ENCODE results near the gene ENDOD1. TPM values are rescaled to one million over a fixed set of nuclear protein-coding genes. Genes with fewer than 3 reads are reported as not detected.

Gene ENDOD1
- total RNA-seq, 2 experiments from 2014 or later: 3.8 to 4.4 TPM

- no peak overlapping the region for H3K4me3 ChIP-seq (ENCODE audit: low read length)
- Mint-ChIP-seq H3K9me3 (no peaks in the 10 kb centered on the region), H3K4me3 (no peak overlapping the region), H3K27ac (no peak overlapping the region), H3K36me3 (ENCODE audit: low read depth) (no peaks in the 10 kb centered on the region), H3K4me1 (ENCODE audit: low read depth) (no peaks in the 10 kb centered on the region), H3K27me3 (peaks cover 59% of the 10 kb centered on the region)
- ATAC-seq (ENCODE audit: poor library complexity): no peak
- CTCF ChIA-PET: no interaction called here
- no peaks in the 10 kb centered on the region for H3K4me1 ChIP-seq (ENCODE audit: insufficient read depth, low read length)
- H3K9me3 ChIP-seq (ENCODE audit: control insufficient read depth in 1 of 2, insufficient read depth in 1 of 2, low read length in 2 of 2): peaks cover 0 to 8% of the 10 kb centered on the region in 2 experiments
- H3K36me3 ChIP-seq (ENCODE audit: insufficient read depth, low read length): no peaks in the 10 kb centered on the region
- H3K27me3 ChIP-seq (ENCODE audit: control insufficient read depth in 1 of 2, insufficient read depth in 2 of 2, low read length in 2 of 2): peaks cover 14 to 18% of the 10 kb centered on the region in 2 experiments
- DNase-seq: no peak
- no peak overlapping the region for H3K27ac ChIP-seq (ENCODE audit: low read depth in 1 of 2, low read length in 2 of 2)
- TF ChIP-seq CTCF (IDR thresholded peaks at IDR 0.05): no peak
- POLR2A ChIA-PET: no interaction called here
- intact Hi-C loops (cut with DNase I, micrococcal nuclease): loop anchor here in 1 of 2 experiments (10.0 kb wide), 1 partner anchor 50 kb away; no protein-coding TSS in a partner anchor
Observed at GRCh38 chr11:95054356-95054755, 35.3 kb upstream of the ENDOD1 start.

- no peak overlapping the region for H3K27ac ChIP-seq (ENCODE audit: low read depth in 1 of 2, low read length in 2 of 2)
- CTCF ChIA-PET: interaction anchor here (1.9 kb wide), 1 partner anchor 12 kb away, joined by 8 read pairs; the partner anchor contains the start of gene SRSF8
- no peak overlapping the region for H3K4me3 ChIP-seq (ENCODE audit: low read length)
- intact Hi-C loops (cut with DNase I, micrococcal nuclease): loop anchor here in 1 of 2 experiments (10.0 kb wide), 1 partner anchor 49 kb away; no protein-coding TSS in a partner anchor
- H3K36me3 ChIP-seq (ENCODE audit: insufficient read depth, low read length): no peaks in the 10 kb centered on the region
- H3K27me3 ChIP-seq (ENCODE audit: control insufficient read depth in 1 of 2, insufficient read depth in 2 of 2, low read length in 2 of 2): peaks cover 14 to 16% of the 10 kb centered on the region in 2 experiments
- H3K4me1 ChIP-seq (ENCODE audit: insufficient read depth, low read length): no peaks in the 10 kb centered on the region
- DNase-seq (no peak), ATAC-seq (ENCODE audit: poor library complexity) (no peak)
- H3K9me3 Mint-ChIP-seq: no peaks in the 10 kb centered on the region
- no peaks in the 10 kb centered on the region for H3K4me1 Mint-ChIP-seq (ENCODE audit: low read depth)
- peaks cover 68% of the 10 kb centered on the region for H3K27me3 Mint-ChIP-seq
- no peak for TF ChIP-seq CTCF (IDR thresholded peaks at IDR 0.05)
- no peaks in the 10 kb centered on the region for H3K36me3 Mint-ChIP-seq (ENCODE audit: low read depth)
- POLR2A ChIA-PET: no interaction called here
- H3K27ac Mint-ChIP-seq: no peak overlapping the region
- H3K9me3 ChIP-seq (ENCODE audit: control insufficient read depth in 1 of 2, insufficient read depth in 1 of 2, low read length in 2 of 2): peaks cover 0 to 5% of the 10 kb centered on the region in 2 experiments
- H3K4me3 Mint-ChIP-seq: no peak overlapping the region
Observed at GRCh38 chr11:95055283-95055897, 34.3 kb upstream of the ENDOD1 start.

GRCh38 chr11:95057959-95058358, 31.7 kb upstream of the ENDOD1 start:
- CTCF ChIA-PET: interaction anchor here (1.4 to 1.5 kb wide), 2 partner anchors 9 to 14 kb away, joined by 3 to 6 read pairs; partner anchors contain the start of gene SRSF8
- H3K9me3 Mint-ChIP-seq: no peaks in the 10 kb centered on the region
- TF ChIP-seq CTCF (IDR thresholded peaks at IDR 0.05): no peak

More at GRCh38 chr11:95057959-95058358, 31.7 kb upstream of the ENDOD1 start:
- DNase-seq (no peak), ATAC-seq (ENCODE audit: poor library complexity) (no peak)
- no peak overlapping the region for H3K27ac ChIP-seq (ENCODE audit: low read depth in 1 of 2, low read length in 2 of 2)
- no peaks in the 10 kb centered on the region for H3K36me3 ChIP-seq (ENCODE audit: insufficient read depth, low read length)
- Mint-ChIP-seq H3K4me1 (ENCODE audit: low read depth) (no peaks in the 10 kb centered on the region), H3K27me3 (peaks cover 60% of the 10 kb centered on the region), H3K36me3 (ENCODE audit: low read depth) (no peaks in the 10 kb centered on the region), H3K27ac (no peak overlapping the region), H3K4me3 (no peak overlapping the region)
- no peaks in the 10 kb centered on the region for H3K4me1 ChIP-seq (ENCODE audit: insufficient read depth, low read length)
- POLR2A ChIA-PET: interaction anchor here (0.5 to 1.6 kb wide), 4 partner anchors 9 to 707 kb away, joined by 3 to 6 read pairs (median 4); partner anchors contain the start of gene SRSF8
- no peaks in the 10 kb centered on the region for H3K9me3 ChIP-seq (ENCODE audit: control insufficient read depth in 1 of 2, insufficient read depth in 1 of 2, low read length in 2 of 2)
- H3K4me3 ChIP-seq (ENCODE audit: low read length): no peak overlapping the region
- intact Hi-C loops (cut with DNase I, micrococcal nuclease): loop anchor here in 1 of 2 experiments (10.0 kb wide), 1 partner anchor 47 kb away; no protein-coding TSS in a partner anchor
- peaks cover 11 to 14% of the 10 kb centered on the region in 2 experiments for H3K27me3 ChIP-seq (ENCODE audit: control insufficient read depth in 1 of 2, insufficient read depth in 2 of 2, low read length in 2 of 2)
